ENCODE results near the gene YBX2.

DNA sequence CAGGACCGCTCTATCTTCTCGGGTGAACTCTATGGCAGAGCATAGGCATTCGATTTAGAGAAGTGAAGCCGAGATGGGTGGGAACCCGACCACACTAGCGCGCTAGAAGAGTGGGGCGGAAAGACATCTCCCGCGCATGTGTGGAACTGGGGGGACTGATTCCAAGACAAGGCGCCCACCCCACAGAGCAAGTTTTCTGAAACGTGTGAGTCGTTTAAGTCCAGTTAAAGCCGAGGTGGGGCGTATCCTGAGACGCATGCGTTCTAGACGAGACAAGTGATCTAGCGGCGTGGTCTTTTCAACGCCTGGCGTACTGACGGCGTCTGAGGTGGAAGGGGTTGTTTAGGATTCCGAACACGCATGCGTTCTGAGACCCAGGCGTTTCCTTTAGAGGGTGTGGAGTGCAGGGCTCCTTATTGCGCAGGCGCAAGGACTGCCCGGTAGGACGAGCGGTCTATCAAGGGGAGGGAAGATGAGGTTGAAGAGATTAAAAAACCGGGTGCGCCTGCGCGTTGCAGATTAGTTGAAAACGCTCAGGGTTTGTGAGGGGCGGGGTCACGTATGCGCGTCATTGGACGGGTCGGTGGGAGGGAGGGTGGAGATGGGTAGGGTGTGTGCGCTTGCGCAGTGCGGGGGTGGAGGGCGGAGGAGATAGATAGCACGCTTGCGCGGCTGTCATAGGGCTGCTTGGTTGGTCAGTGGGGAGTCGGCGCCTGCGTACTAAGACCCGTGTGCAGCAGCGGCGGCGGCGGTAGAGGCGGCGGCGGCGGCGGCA, 12.7 kb upstream of the YBX2 start, which contains the start of gene EIF5A:
- TF ChIP-seq CTCF (conservative IDR thresholded peaks at IDR 0.05 in 1 of 2, IDR thresholded peaks at IDR 0.05 in 1 of 2; ENCODE audit: low read depth in 1 of 2, low read length in 2 of 2) (no peak), EZH2 (IDR thresholded peaks at IDR 0.05; ENCODE audit: low read length, missing control alignments) (no peak)

All from fibroblast of lung (primary cell).